Lung microvascular endothelial cell (primary cell): ENCODE data around the gene TNIK. TPM values are rescaled to one million over a fixed set of nuclear protein-coding genes. Genes with fewer than 3 reads are reported as not detected.

Source experiments
- DNase-seq, 2 donors: peaks; one replicate each; pipeline versions ENCODE4 v3.0.0 to v3.0.0-alpha.2; 2010; ENCODE audit warnings: low read depth in 2 of 2
- total RNA-seq: library from RNA; depleted of rRNA; stranded (reverse); fragments of >200 nt; gene quantifications from 2 replicates; pipeline ENCODE4 v1.2.1, GENCODE V29; 2014

Gene TNIK
- total RNA-seq, 1 donor from 2014 or later = 9.7 TPM

GRCh38 chr3:171055336-171056178 lies 404.6 kb downstream of the TNIK start:
- DNase-seq = peak in 1 of 2 donors; percentile 35

GRCh38 chr3:171054921-171055320 lies 405.3 kb downstream of the TNIK start:
- no peak for DNase-seq

- DNase-seq = no peak
Measured at GRCh38 chr3:171054231-171054630, 406.0 kb downstream of the TNIK start.

DNA sequence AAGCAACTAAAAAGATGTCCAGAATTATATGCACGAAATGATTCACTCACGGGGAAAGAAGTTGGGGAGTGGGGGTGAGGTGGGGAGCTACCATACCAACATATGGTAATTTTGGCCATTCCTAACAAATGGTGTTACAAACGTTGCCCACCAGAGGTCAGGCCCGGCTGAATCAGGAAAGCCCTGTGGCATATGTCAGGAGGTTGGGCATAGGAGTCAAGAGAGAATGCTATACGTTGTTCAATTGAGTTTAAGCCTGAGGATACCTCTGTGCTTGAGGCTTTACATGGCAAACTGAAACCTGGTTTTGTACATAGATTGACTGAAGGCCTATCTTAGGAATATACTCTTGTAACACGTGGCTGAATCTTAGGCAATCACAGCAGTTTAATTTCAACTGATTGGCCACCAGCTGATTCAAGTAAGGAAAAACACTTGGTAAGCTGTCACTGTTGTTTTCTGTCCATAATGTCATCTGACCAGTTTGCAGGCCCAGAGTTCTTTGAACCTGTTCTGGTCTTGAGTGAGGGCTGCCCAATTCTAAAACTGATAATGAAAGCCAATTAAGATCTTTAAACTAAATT lies 410.3 kb downstream of the TNIK start:
- DNase-seq = peak; percentile 60 to 75

GRCh38 chr3:171046760-171047159 lies 413.4 kb downstream of the TNIK start:
- no peak for DNase-seq

- no peak for DNase-seq
Measured at GRCh38 chr3:171044835-171045793, 415.1 kb downstream of the TNIK start.

- no peak for DNase-seq
Measured at GRCh38 chr3:171044384-171044783, 415.8 kb downstream of the TNIK start.

GRCh38 chr3:171039674-171040073 lies 420.5 kb downstream of the TNIK start:
- DNase-seq = no peak

DNA sequence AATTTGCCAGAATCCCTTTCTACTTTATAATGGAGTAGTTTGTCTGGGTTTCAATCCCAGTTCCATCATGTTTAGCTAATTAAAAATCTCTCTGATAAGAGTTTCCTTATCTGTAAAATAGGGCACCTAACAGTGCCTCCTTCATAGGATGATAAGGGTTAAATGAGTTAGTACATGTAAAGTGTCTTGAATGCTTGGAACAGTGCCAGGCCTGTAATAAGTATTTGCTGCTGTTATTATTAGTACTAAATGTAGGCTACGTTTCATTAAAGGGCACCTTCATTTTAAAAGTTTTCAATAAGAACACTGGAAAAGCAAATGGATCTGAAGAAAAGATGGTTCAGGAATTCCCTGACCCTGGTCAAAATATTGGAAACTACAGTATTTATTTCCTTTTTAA lies 421.9 kb downstream of the TNIK start:
- peak in 1 of 2 donors; percentile 20 for DNase-seq

DNA sequence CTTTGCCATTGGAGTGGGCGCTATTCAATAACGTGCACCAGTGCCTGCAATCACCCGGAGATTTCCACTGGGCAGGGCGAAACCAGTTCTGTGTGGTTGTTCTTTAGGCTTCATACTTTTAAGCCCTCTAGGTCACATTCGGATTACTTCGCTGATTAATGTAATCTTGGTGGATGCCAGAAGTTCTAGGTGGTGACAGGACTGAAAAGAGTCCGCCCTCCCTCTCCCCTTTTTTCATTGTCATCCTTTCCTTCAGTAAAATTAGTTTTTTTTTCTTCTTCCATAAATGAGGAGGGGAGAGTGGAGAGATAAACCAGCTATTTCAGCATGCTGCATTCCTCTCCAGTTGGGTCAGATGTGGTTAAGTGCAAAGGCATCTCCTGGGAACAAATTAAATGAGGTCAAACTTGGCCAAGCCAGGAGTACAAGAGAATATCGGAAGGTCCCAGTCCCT lies 431.4 kb downstream of the TNIK start:
- DNase-seq = no peak

GRCh38 chr3:171028025-171028778 lies 432.0 kb downstream of the TNIK start:
- DNase-seq = peak; percentile 20 to 41

DNA sequence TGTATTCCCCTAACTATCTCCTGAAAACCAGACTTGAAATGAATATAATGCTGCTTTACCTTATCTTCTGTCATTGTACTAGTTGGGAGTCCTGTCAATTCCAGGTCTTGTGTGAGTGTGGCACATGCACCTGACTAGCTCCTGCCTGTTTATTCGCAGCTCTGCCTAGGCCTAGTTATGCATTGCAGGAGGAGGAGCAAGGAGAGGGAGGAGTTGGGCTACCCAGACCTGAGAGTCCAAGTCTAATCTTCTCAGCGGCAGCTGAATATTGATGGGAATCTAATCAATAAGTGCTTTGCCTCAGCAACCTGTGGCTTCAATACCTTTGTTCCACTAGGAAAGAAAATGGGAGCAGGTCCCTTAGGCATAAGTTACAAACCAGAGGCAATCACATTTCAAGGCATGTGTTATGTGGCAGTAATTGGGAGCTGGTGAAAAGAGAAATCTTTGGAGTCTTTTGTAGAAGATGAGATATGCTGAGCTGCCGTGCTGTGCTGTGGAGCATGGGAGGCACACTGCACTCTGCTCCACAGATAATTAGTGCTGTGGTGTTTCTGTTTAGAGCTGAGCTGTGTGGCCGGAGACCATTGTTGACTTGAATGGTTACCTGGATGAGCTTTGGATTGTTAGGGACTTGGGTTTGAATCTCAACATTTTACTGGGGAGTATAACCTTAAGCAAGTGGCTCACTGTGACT lies 433.5 kb downstream of the TNIK start, which contains the start of gene SLC2A2:
TSS of gene SLC2A2 (minus strand) at position 124 of the 697 bp plus-strand sequence. CDS start at position 74, 50 bp downstream.
- DNase-seq = no peak

DNA sequence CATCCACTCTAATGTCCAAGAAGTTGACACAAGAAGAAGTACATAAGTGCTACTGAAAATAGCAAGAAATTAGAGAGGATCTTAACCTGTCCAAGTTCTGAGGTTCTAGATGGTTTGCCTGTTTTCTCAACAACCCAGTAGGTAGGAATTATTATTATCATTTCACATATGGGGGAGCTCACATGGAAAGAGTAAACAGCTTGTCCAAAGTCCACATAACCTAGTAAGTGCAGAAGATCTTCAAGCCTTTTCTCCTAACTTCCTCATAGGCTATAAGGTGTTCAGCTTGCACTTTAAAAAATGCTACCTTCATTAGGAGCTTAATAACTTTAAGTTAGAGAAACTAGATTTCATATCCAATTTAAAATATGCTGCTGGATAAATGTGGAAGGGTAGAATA lies 436.6 kb downstream of the TNIK start:
- DNase-seq = no peak

DNA sequence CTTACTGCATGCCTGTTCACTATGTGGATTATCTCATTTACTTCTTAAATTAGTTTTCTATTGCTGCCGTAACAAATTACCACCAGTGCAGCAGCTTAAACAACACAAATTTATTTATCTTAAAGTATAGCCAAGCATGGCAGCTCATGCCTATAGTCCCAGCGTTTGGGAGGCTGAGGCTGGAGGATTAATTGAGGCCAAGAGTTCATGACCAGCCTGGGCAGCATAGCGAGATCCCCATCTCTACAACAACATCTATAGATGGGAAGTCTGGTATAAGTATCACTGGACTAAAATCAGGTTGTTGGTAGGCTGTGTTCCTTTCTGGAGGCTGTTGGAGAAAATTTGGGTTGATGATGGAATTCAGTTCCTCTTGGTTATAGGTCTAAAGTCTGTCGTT lies 438.8 kb downstream of the TNIK start:
- DNase-seq = no peak

DNA sequence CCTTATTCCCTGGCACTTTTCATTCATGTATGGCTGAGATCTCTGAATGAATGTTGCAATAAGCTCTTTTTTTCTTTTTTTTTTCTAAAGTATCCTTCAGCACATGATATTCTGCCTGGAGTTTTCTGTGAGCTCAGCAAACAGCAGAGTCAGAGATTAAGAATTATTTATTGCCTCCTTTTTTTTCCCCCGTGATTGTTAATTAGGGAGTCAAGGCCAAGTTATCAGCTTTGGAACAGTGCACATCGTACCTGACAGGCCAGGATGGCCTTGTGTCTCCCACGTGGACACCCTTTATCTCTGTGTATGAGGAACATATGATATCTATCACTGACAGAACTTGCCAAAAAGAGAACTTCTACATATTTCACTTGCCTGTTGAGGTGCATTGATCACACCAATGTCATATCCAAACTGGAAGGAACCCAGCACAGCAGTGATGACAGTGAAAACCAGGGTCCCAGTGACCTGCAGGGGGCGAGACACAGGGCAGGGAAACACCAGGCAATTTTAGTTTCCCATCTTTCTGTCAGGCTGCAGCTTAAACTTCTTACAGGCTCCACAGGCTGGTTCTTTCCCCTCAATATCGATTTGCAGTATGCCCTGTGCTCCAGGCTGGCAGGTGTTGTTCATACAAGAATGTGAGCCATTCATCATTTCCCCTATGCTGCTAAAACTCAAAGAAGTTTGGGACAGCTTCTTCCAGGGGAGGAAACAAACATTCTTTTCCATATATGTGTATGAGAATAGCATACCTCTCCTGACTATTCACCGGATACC lies 441.9 kb downstream of the TNIK start:
- no peak for DNase-seq

DNA sequence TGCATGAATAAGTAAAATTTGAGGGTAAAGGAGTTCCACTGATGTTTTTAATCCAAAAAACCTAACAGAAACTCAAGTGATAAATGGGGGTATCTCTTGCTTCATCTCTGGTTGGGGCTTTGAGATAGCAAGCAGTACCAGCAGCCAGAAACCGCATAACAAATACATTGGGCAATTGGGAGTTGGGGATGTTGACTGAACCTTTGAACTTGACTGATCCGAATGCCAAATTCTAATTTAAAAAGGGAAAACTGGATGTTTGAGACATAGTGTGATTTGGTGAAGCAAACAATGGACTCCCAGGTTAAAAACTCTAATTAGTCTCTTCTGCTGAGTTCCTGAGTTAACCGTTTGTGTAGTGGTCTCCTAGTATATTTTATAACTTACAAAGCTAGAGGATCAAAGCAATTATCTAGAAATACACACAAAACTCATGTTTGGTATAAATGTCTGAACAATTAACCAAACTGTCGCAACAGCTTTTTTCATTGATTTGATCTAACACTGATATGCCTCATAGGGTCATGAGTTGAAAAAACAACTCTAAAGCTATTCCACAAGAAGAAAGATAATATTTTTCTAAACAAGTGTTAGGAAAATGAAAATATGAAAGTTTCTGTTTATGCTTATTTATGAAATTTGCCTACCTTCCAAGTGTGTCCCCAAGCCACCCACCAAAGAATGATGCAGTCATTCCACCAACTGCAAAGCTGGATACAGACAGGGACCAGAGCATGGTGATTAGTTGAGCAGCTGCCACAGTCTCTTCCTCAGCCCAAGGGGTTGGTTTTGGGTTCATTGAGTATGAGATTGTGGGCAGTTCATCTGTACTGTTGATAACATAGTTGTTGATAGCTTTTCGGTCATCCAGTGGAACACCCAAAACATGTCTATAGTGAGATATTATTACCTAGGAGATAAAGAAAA lies 446.1 kb downstream of the TNIK start:
- DNase-seq = no peak

- DNase-seq = no peak
Measured at GRCh38 chr3:171011873-171012336, 448.3 kb downstream of the TNIK start.
